Effector memory CD4-positive, alpha-beta T cell (primary cell): Measurements from ENCODE around the gene OPN4.

Experiments used
- DNase-seq, 3 donors: peaks; one replicate each; pipeline ENCODE4 v3.0.0-alpha.2; 2020
- H3K27ac ChIP-seq: 2 replicates; pipeline ENCODE4 v1.7.0; 2013; ENCODE audit warnings: mild to moderate bottlenecking, low read length, moderate library complexity; ENCODE audit not compliant: insufficient read depth, poor library complexity, severe bottlenecking
- H3K27me3 ChIP-seq: replicated peaks from 2 replicates; pipeline ENCODE4 v1.7.0; 2013; ENCODE audit warnings: mild to moderate bottlenecking, low read length; ENCODE audit not compliant: insufficient read depth, control insufficient read depth, poor library complexity, severe bottlenecking
- H3K36me3 ChIP-seq: 2 replicates; pipeline ENCODE4 v1.7.0; 2013; ENCODE audit warnings: mild to moderate bottlenecking, low read length, moderate library complexity; ENCODE audit not compliant: control insufficient read depth, insufficient read depth
- H3K4me1 ChIP-seq: 2 replicates; pipeline ENCODE4 v1.7.0; 2013; ENCODE audit warnings: low read length, mild to moderate bottlenecking; ENCODE audit not compliant: control insufficient read depth, insufficient read depth, poor library complexity, severe bottlenecking
- H3K4me3 ChIP-seq: 2 replicates; pipeline ENCODE4 v1.7.0; 2013; ENCODE audit warnings: low read length, low read depth, mild to moderate bottlenecking; ENCODE audit not compliant: insufficient read depth, poor library complexity, severe bottlenecking
- H3K9me3 ChIP-seq: 2 replicates; pipeline ENCODE4 v1.7.0; 2013; ENCODE audit warnings: mild to moderate bottlenecking, low read length, moderate library complexity; ENCODE audit not compliant: control insufficient read depth

Gene OPN4

GRCh38 chr10:86668297-86669165, 14.2 kb downstream of the OPN4 start, which contains the start of gene LDB3:
TSS of gene LDB3 (plus strand) at chr10:86668511. CDS start at chr10:86668692, 181 bp downstream.
- no peak within 1 kb of the TSS for H3K27ac ChIP-seq
- DNase-seq, result no peak
- H3K4me3 ChIP-seq, result no peak within 1 kb of the TSS
- H3K27me3 ChIP-seq, result no peaks in the 10 kb centered on the region
- no peaks in the 10 kb centered on the region for H3K4me1 ChIP-seq
- no peaks in the 10 kb centered on the region for H3K9me3 ChIP-seq
- no peaks in the 10 kb centered on the region for H3K36me3 ChIP-seq

GRCh38 chr10:86670290-86670811, 16.0 kb downstream of the OPN4 start:
- Histone ChIP-seq H3K36me3 (no peaks in the 10 kb centered on the region), H3K27ac (no peak overlapping the region), H3K27me3 (no peaks in the 10 kb centered on the region), H3K4me3 (no peak overlapping the region), H3K9me3 (no peaks in the 10 kb centered on the region), H3K4me1 (no peaks in the 10 kb centered on the region)
- DNase-seq, result no peak

- H3K4me3 ChIP-seq, result no peak overlapping the region
- H3K4me1 ChIP-seq, result no peaks in the 10 kb centered on the region
- no peaks in the 10 kb centered on the region for H3K27me3 ChIP-seq
- H3K27ac ChIP-seq, result no peak overlapping the region
- H3K36me3 ChIP-seq, result no peaks in the 10 kb centered on the region
- H3K9me3 ChIP-seq, result no peaks in the 10 kb centered on the region
- no peak for DNase-seq
These were observed 16.5 kb downstream of the OPN4 start for GRCh38 chr10:86670876-86671275.

GRCh38 chr10:86671419-86671818, 17.1 kb downstream of the OPN4 start:
- Histone ChIP-seq H3K27ac (no peak overlapping the region), H3K4me1 (no peaks in the 10 kb centered on the region), H3K27me3 (no peaks in the 10 kb centered on the region), H3K36me3 (no peaks in the 10 kb centered on the region), H3K9me3 (no peaks in the 10 kb centered on the region), H3K4me3 (no peak overlapping the region)
- no peak for DNase-seq

- H3K27ac ChIP-seq, result no peak overlapping the region
- DNase-seq, result no peak
- H3K4me3 ChIP-seq, result no peak overlapping the region
- no peaks in the 10 kb centered on the region for H3K36me3 ChIP-seq
- no peaks in the 10 kb centered on the region for H3K9me3 ChIP-seq
- H3K4me1 ChIP-seq, result no peaks in the 10 kb centered on the region
- H3K27me3 ChIP-seq, result no peaks in the 10 kb centered on the region
These were observed 17.8 kb downstream of the OPN4 start for GRCh38 chr10:86671985-86672710.

GRCh38 chr10:86673216-86673826, 19.0 kb downstream of the OPN4 start:
- H3K4me3 ChIP-seq, result no peak overlapping the region
- no peaks in the 10 kb centered on the region for H3K4me1 ChIP-seq
- H3K9me3 ChIP-seq, result no peaks in the 10 kb centered on the region
- no peak overlapping the region for H3K27ac ChIP-seq
- H3K36me3 ChIP-seq, result no peaks in the 10 kb centered on the region
- no peaks in the 10 kb centered on the region for H3K27me3 ChIP-seq
- no peak for DNase-seq

GRCh38 chr10:86673827-86674581, 19.7 kb downstream of the OPN4 start:
- Histone ChIP-seq H3K27ac (no peak overlapping the region), H3K4me1 (no peaks in the 10 kb centered on the region)
- DNase-seq, result no peak

GRCh38 chr10:86674912-86675311, 20.6 kb downstream of the OPN4 start:
- Histone ChIP-seq H3K4me1 (no peaks in the 10 kb centered on the region), H3K4me3 (no peak overlapping the region)
- no peak for DNase-seq

More at GRCh38 chr10:86673827-86674581, 19.7 kb downstream of the OPN4 start:
- Histone ChIP-seq H3K27me3 (no peaks in the 10 kb centered on the region), H3K9me3 (no peaks in the 10 kb centered on the region), H3K4me3 (no peak overlapping the region), H3K36me3 (no peaks in the 10 kb centered on the region)

GRCh38 chr10:86677374-86677773, 23.0 kb downstream of the OPN4 start:
- no peak overlapping the region for H3K27ac ChIP-seq
- no peaks in the 10 kb centered on the region for H3K36me3 ChIP-seq
- no peak for DNase-seq
- no peak overlapping the region for H3K4me3 ChIP-seq
- H3K9me3 ChIP-seq, result no peaks in the 10 kb centered on the region
- no peaks in the 10 kb centered on the region for H3K27me3 ChIP-seq
- no peaks in the 10 kb centered on the region for H3K4me1 ChIP-seq

More at GRCh38 chr10:86674912-86675311, 20.6 kb downstream of the OPN4 start:
- H3K9me3 ChIP-seq, result no peaks in the 10 kb centered on the region
- no peak overlapping the region for H3K27ac ChIP-seq
- no peaks in the 10 kb centered on the region for H3K27me3 ChIP-seq
- no peaks in the 10 kb centered on the region for H3K36me3 ChIP-seq
